GM19468 (cell line): ENCODE measurements around the gene TUBB2A.
A peak's percentile ranks its signal among the peaks of the same experiment; 100 is the strongest.

Experiments
- ATAC-seq: cut with Tn5 transposase; IDR thresholded peaks from one replicate; pipeline ENCODE4 v1.9.1; 2021; ENCODE audit warnings: mild to moderate bottlenecking, moderate library complexity, moderate number of reproducible peaks; ENCODE audit not compliant: unreplicated experiment; ENCODE audit errors: extremely low read depth

Gene TUBB2A

GRCh38 chr6:3128356-3129108 lies 28.8 kb downstream of the TUBB2A start:
- ATAC-seq = no peak

- ATAC-seq = no peak
Observed at GRCh38 chr6:3125815-3126214, 31.5 kb downstream of the TUBB2A start.

GRCh38 chr6:3124667-3125066 lies 32.7 kb downstream of the TUBB2A start:
- no peak for ATAC-seq

DNA sequence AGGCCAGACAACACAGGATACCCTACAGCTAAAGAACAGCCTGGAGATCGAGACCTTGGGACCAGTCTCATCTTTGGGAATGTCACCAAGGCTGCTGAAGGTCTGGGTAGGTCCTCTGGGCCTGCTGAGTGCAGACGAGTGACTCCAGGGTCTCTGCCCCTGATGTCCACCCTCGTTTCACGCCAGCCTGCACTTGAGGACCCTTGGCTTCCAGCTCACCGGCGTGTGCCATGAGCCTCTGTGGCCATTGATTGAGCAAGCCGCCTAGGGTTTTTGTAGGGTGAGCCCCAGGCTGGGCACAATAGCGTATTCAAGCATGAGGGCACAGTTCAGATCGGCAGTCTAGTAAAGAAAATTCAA lies 34.5 kb downstream of the TUBB2A start:
- ATAC-seq = no peak

GRCh38 chr6:3120765-3121089 lies 36.6 kb downstream of the TUBB2A start:
- ATAC-seq = no peak

DNA sequence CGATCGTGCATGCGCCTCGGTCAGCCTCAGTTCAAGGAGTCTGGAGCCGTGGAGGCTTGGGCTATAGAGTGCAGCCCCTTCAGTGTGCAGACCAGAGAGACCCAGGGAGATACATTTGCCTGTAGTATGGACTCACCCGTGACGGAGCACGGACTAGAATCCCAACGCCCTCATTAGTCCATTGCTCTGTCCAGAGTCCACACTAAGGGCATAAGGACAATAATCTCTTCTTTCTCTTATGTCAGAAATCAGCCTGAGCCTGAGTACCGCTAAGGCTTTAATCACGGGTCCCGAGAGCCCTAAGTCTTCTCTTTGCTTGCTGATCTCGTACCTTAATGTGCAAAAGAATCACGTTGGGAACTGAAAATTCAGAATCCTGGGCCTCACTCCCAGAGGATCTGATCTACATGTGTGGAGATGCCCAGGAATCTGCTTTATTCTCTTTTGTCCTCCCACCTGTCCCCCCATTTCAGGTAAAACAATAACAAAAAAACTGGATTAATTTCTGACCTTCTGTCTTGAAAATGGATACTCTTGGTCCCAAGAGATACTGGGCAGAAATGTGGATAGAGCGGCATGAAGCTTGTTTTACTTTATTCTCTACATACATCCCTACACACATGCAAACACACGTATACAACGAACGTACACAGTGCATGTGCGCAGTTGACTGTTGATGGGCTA lies 38.2 kb downstream of the TUBB2A start:
- ATAC-seq = peak; percentile 6

DNA sequence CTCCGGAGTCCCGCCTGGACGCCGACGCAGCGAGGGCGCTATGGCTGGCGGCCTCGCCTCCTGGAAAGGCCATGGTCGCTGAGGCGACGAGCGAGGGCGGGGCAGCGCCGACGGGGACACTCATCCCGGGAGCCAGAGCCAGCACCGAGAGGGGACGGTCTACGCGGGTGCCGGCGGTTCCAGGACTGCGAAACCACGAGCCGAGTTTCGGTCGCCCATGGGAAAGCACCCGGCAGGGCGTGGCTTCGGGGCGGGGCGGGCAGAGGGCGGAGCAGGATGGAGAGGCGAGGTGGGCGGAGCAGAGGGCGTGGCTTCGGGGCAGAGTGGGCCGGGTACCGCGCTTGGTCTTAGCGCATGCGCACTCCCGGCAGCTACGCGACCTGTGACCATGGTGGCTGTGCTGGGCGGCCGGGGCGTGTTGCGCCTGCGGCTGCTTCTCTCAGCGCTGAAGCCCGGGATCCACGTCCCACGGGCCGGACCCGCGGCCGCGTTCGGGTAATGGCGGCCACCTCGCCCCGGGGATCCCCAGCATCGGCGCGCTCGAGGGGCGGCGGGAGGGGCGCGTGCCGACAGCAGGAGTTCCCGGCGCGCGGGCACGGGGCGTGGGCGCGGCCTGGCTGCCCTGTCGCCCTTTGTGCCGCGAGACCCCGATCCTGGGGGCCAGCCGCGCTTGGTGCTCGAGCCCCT lies 38.8 kb downstream of the TUBB2A start, which contains the start of gene BPHL:
TSS of gene BPHL (plus strand) at position 359 of the 687 bp plus-strand sequence. CDS start at position 389, 30 bp downstream.
- peak; percentile 65 for ATAC-seq

GRCh38 chr6:3117912-3118352 lies 39.4 kb downstream of the TUBB2A start:
- no peak for ATAC-seq

GRCh38 chr6:3114377-3114776 lies 43.0 kb downstream of the TUBB2A start:
- no peak for ATAC-seq

GRCh38 chr6:3109761-3110160 lies 47.6 kb downstream of the TUBB2A start:
- no peak for ATAC-seq

DNA sequence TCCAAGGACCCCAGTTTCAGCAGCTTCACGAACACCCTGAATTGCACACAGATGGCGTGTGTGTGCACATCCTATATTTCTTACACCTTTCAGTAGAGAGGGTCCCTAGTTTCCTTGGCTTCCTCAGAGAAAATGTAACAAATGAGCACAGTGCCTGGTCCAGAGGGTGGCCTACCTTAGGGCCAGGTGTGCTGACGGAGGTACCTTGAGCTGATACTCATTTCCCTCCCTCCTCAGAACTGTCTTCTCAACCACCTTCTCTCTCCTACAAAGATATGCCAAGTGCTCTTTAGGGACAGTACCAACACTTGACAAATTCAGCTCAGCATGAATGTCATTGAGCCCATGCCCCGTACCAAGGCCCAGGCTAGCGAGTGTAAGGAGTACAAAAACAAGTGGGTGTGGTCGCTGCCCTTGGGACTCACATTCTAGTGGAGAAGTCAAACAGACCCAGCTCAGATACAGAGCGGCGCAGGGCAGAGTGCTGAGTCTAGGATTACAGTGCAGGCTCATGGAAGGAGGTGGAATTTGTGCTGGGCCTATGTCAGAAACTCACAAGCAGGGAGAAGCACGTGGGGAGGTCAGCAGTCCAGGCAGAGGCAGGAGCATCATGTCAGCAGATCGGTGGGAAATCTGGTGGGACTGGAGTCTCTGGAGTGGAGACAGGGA lies 48.5 kb downstream of the TUBB2A start:
- no peak for ATAC-seq
